ENCODE results near the gene UHRF1.
"Not testable (repeated sequence)": the region's sequence is repeated elsewhere in the genome, so short reads cannot be mapped to it uniquely, and the experiment has no call there.

UHRF1 gene

DNA sequence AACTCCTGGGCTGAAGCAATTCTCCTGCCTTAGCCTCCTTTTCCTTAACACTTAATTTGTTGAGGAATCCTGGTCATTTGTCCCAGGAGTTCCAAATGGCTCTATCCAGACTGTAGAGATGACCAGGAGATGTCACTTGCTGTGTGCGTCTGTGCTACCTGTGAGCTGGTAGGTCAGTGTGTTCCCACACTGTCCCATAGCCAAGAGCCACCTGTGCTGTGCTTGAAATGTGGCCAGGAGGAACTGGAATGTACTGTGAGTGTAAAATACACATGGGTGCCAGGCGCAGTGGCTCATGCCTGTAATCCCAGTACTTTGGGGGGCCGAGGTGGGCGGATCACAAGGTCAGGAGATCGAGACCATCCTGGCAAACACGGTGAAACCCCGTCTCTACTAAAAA, 30.2 kb downstream of the UHRF1 start:
- DNase-seq: no peak

DNA sequence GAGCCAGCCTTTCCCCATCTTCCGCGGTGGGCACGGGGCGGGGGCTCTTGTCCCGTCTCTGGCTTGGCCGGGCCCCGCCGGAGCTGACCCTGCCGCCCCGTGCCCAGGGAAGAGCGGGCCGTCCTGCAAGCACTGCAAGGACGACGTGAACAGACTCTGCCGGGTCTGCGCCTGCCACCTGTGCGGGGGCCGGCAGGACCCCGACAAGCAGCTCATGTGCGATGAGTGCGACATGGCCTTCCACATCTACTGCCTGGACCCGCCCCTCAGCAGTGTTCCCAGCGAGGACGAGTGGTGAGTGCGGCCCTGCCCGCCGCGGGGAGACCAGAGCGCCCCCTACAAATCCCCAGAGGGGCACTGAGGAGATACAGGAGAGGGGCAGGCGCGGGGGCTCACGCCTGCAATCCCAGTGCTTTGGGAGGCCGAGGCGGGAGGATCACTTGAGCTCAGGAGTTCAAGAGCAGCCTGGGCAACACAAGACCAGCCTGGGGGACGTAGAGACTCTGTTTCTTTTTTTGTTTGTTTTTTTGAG, 32.4 kb downstream of the UHRF1 start:
- not testable (repeated sequence) for DNase-seq

DNA sequence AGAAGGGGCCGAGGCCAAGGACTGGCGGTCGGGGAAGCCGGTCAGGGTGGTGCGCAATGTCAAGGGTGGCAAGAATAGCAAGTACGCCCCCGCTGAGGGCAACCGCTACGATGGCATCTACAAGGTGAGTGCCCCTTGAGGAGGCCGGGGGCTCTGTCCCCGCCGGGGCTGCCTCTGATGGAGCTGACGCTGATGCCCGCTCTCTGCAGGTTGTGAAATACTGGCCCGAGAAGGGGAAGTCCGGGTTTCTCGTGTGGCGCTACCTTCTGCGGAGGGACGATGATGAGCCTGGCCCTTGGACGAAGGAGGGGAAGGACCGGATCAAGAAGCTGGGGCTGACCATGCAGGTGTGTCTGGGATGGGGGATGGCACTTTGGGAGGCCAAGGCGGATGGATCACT, 41.3 kb downstream of the UHRF1 start:
- DNase-seq: not testable (repeated sequence)

DNA sequence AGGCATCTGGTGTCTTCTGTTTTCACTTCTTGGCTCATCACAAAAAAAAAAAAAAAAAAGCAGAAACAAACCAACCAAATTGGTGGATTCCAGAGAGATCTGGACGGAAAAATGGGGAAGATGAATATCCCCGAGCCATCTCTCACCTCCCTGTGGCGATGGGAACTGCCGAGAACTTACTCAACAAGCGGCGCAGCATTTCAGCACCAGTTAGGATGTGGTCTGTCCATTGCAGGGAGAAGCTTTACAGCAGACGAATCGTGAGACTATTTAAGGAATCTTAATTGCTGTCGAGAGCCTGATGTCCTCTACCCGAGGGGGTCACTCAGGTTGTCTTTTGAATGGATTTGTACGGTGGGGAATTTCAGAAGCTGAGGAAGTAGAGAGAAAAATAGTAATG, 42.4 kb downstream of the UHRF1 start:
- no peak for DNase-seq

DNA sequence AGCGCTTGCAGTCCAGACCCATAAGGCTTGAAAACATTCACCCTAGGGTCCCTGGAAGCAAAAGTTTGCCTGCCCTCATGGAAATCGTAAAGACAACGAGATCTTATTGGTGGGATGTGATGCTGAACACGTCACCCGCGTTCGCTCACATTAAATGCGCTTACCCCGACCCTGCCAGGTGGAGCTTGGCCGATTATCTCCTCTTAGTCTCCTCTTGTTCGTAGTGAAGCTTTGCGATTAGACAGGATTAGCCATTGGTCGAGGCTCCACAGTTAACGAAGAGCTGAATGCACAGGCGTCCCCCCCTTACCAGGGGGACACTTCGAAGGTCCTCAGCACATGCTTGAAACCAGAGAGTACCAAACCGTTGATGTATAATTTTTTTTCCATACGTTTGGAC, 43.6 kb downstream of the UHRF1 start:
- DNase-seq: no peak

DNA sequence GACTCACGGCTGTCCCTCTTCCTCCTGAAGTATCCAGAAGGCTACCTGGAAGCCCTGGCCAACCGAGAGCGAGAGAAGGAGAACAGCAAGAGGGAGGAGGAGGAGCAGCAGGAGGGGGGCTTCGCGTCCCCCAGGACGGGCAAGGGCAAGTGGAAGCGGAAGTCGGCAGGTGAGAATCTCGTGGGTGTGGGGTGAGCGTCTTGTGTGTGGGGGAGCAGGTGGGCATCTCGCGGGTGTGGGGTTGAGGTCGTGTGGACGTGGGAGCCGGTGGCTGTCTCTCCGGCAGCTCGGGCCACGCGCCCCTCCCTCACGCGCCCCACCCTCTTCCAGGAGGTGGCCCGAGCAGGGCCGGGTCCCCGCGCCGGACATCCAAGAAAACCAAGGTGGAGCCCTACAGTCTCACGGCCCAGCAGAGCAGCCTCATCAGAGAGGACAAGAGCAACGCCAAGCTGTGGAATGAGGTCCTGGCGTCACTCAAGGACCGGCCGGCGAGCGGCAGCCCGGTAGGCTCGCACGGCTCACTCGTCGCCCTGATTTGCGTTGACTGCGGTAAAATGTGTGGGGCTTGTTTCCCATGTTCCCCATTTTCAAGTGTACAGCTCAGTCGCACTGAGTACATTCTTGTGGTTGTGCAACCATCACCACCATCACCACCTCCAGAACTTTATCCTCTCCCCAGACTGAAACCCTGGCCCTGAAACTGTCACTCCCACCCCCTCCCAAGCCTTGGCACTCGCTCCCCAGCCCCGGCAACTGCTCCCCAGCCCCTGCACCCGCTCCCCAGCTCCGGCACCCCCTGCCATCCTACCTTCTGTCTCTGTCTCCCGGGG, 45.2 kb downstream of the UHRF1 start:
- not testable (repeated sequence) for DNase-seq

DNA sequence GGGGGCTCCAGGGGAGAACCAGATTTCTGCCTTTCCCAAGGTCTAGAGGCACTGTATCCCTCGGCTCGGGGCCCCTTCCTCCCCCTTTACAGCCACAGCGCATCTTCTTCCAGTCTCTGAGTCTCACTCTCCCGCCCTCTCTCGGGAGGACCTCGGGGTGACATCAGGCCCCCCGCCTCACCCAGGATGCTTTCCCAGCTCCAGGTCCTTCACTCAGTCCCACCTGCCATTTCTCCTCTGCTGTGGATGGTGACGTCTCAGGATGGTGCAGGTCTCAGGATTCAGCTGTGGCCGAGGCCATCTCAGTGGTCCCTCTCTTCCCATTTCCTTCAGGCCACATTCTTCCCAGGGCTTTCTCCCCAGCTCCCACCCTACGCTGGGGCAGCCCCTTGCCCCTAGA, 46.0 kb downstream of the UHRF1 start:
- DNase-seq: no peak

DNA sequence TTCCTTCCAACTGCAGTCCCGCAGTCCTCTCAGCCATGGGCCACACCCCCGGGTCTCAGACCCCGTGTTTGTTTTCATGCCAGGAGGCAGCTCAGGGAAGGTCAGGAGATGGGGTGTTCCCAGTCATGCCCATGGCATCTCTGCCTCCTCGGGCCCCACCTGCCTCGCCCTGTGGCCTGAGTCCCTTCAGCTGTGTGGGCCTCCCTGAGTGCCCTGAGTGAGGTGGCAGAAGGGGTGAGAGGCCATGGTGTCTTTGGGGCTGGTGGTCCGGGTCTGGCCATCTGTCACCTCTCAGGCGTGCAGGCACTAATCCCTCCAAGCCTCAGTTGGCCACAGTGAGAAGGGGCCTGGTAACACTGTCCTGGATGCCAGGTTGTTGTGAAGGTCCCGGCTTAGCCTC, 48.7 kb downstream of the UHRF1 start:
- DNase-seq: no peak

DNA sequence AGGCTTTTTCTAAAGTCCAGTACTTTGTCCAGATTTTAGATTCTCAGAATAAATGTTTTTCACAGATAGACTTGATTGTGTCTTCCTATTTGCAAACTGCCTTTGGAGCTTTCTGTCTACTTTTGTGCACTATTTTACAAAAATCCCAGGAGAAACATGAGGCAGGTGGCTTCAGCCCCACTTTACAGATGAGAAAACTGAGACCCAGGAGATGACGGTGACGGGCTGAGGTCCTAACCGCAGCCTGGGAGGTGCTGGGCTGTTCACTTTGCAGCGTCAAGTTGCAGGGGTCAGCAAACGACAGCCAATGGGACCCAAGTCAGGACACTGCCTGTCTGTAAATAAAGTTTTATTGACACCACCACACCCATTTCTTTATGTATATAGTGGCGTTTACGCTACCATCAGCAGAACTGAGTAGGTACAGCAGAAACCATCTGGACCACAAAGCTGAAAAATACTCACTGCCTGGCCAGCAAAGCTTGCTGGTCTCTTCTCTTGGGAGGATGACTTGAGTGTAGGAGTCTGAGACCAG, 52.9 kb downstream of the UHRF1 start:
- no peak for DNase-seq

DNA sequence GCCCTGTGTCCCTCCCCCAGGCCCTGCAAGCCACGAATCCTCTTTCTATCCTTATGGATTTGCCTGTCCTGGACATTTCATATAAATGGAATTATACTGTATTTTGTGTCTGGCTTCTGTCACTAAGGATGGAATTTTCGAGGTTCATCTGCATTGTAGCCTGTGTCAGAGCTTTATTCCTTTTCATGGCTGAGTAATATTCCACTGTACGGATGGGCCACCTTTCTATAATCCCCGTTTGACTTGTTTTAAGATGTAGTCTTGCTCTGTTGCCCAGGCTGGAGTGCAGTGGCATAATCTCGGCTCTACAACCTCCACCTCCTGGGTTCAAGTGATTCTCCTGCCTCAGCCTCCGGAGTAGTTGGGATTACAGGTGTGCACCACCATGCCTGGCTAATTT, 55.8 kb downstream of the UHRF1 start:
- DNase-seq: no peak

DNA sequence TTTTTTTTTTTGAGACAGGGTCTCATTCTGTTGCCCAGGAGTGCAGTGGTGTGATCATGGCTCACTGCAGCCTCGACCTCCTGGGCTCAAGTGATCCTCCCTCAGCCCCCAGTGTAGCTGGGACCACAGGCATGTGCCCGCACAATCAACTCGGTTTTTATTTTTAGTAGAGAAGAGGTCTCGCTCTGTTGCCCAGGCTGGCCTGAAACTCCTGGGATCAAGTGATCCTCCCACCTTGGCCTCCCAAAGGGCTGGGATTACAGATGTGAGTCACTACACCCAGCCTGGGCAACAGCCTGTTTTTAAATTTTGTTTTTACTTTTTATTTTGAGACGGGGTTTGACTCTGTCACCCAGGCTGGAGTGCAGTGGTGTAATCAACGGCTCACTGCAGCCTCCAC, 57.3 kb downstream of the UHRF1 start:
- DNase-seq: no peak

DNA sequence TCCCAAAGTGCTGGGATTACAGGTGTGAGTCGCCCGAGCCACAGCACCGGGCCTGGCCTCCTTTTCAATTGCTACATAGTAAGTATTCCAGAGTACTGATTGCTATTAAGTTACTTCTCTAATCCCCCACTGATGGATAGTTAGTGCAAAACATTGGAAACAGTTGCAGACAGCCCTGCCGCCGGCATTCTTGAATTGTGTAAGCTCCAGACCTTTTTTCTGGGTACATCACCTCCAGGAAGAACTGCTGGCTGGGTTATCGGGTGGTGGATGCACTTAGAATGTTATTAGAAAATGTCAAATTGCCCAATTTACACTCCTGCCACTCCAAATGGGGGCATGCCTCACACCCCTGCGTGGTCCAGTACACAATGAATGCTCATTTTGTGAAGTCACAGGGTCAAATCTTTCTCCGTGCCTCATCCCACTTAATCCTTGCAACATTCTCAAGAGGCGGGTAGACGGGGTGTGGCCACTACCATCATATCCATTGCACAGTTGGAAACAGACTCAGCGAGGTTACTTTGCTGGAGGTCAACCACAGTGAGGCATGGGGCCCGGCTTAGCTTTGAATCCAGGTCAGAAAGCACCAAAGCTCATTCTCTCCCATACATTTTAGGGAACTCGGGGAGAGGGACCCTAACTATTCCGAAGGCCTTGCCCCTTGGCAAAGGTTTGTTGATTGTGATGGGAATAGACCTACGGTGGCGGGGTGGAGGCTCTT, 58.6 kb downstream of the UHRF1 start:
- no peak for DNase-seq

DNA sequence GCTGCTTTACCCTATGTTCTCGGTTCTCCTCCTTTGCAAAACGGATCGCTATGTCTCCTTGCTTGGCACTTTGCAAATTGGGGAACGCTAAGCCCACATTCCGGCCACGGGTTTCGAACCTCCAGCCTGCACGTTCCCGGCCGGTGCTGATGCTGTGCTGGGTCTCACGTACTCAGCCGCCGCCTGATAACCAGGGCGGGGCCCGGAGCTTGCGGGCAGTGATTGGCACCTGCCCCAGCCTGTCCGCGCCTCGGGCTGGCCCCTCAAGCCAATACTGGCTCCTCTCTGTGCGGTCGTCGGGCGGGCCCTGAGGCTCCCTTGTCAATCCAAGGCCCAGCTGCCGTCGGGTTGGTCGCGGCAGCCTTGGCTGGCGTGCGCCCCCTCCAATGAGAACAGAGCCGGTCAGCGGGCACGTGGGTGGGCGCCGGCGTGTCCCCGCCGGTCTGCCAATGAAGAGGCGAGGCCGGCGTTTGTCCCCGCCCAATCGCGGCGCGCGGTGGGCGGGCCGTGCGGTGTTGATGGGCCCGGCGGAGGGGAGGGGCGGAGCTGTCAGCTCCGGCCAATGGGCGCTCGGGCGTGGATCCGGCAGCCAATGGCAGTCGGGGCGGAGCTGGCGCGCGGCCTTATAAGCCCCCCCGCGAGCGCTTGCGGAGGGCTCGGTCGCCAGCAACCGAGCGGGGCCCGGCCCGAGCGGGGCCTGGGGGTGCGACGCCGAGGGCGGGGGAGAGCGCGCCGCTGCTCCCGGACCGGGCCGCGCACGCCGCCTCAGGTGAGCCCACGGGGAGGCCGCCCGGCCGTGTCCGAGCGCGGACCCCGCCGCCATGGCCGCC, 59.4 kb downstream of the UHRF1 start, which contains the start of gene KDM4B:
Gene KDM4B (plus strand): TSS at position 652 of the 830 bp plus-strand sequence. CDS start 63,778 bp downstream, outside the sequence.
- DNase-seq: peak; percentile 99

DNA sequence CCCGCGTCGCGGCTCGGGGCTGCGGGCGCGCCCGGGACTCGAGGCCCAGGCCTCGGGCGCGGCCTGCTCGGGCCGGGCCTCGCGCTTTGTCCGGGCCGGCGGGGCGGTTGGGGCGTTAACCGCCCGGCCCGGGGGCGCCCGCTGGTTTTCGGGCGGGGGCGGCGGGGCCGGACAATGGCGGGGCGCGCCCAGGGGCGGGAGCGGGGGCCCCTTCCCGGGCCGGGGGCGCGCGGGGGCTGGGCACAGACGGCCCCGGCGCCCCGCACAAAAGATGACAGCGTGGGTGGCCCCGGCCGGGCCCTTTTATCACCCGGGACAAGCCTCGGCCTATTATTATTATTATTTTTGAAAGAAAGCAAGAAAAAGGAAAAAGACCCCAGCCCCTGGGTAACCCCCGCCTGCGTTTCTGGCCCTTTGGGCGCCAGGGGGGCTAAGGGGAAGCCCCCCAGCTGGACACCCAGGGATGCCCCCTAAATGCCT, 60.0 kb downstream of the UHRF1 start:
- DNase-seq: no peak

DNA sequence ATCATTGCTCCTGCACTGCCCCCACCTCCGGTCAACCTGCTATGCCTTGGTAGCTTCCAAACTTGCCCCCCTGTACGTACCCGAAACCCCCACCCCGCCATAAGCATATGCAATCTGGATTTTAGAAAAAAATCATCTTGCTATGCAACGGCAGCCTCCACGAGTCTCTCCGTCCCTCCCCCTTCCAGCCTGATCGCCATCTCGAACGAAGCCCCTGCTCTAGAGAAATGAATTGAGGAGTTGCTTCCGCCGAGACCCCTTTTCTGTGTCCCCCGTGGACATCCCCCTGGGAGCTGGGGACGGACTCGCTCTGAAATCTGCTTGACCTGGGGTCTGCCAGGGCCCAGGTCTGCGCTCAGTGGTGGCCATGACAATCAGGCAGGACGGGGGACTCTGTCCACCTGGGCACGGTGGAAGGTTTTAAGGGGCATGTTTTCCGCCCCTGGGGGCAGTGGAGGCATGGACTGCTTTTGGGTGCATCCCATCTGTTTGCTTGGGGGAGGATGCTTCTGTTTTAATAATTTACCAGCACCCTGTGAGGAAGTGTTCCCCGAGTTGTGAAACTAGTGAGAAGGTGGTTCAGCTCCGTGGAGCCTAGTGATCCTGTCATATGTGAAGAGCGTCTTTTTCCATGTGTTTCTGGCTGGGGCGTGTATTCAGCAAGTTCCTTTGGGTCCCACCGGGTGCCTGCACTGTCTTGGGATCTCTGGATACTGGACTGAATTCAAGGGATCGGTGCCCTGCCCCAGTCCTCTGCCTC, 60.7 kb downstream of the UHRF1 start:
- peak; percentile 25 for DNase-seq

DNA sequence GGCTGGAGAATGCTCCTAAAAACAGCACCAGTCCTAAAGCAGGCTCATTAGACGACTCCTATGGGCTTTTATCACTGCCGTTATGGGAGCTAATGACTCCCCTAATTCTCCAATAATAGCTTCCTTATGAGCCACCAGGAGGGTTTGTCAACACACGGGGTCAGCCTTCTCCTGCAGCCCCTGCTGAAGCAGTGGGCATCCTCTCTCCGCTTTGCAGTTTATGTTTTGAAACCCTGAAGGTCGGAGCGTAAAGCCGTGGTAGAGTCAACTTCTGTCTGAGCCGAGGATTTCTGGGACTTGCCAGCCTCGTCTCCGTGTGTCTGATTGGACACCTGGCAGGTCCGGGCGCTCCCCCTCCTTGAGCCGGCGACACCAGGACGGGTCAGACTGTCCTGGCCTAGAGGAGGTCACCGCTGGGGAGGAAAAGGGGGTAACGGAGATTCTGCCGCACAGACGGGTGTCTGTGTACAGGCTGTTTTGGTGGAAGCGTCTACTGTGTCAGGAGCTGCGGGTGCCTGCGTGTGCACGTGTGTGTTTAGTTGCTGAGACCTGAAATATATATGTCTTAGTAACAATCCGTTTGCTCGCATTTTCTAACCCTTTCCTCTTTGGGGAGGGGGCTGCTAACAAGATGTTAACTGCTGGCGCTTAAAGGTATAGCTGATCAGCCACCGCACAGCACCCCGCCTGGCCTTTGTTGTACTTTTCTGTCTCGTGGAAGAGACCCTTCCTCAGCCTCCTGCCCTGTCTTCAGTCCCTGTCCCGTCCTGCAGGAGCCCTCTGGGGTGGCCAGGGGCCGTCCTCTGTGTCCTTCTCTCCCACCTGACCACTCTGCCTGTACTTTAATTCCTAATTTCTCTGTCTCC, 61.5 kb downstream of the UHRF1 start:
- DNase-seq: peak; percentile 31

DNA sequence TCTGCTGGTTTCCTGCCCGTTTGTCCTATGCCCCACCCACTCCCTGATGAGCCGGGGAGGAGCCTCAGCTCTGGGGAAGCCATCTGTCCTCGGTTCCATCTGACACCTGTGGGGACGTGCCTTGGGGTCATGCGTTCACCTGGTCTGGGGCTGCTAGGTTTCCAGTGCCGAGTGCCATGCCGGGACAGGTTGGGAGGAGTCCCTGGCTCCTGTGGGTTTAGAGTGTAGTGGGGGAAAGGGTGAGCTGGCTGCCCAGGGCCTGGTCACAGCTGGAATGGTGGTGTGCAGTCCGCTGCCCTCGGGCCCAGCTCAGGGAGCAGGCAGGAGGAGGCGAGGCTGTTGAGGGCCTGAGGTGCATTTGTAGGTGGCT, 62.1 kb downstream of the UHRF1 start:
- DNase-seq: peak; percentile 37

DNA sequence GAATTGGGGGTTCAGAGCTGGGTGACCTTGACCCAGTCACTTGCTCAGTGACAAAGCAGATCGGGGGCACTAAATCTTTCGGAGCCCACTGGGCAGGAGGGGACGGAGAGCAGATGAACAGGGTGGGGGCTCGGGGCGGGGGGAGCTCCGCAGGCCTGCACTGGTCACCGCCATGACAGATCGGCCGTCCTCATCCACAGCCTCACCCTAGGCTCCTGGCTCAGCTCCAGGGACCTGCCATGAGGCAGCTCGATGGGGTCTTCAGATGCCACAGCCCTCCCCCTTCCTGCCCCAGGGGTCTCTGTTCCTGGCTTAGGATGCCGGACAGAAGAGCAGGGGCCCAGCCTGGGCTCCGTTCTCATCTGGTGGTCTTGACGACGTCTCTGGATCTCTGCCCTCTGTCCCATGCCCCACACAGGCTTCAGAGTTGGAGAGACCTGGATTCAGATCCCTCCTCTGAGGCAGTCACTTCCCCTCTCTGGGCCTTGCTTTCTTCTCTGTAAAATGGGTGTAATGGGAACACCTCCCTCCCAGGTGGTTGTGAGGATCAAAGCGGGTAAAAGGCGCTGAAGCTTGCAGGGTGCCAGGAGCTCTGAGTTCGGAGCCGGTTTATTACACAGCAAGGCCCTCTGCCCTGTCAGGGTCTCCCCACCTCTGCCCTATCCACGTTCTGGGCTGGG, 62.7 kb downstream of the UHRF1 start:
- DNase-seq: no peak

DNA sequence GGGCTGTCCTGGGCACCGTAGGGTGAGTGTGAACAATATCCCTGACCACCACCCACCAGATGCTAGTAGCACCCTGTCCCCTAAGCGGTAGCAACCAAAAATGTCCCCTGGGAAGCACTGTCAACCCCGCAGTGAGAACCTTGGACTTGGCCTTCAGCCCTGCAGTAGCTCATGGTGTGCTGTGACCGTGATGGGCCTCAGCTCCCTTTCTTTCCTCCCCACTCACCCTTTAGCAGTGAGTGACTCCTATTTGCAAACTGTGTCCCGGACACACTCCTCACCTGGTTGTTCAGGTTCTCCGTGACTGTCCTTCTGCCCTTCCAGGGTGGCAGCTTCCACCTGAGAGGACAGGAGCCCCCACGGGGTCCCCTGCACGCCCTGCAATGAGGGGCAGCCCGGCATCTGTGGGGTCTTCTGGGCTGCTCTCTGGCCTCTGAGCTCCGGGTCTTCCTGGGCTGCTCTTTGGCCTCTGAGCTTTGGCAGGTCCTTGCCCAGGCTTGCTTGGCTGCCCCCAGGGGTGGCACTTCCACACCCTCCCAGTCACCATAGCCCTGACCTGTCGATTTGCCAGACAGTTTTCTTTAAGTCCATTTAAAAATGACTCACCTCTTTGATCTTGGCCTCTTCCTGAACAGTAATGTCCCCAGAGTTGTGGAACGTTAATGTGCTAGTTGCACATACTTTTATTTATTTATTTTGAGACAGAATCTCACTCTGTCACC, 63.4 kb downstream of the UHRF1 start:
- no peak for DNase-seq
